B cell (primary cell): ENCODE measurements around the gene ELFN2. TPM values are rescaled to one million over a fixed set of nuclear protein-coding genes. Genes with fewer than 3 reads are reported as not detected.

ENCODE experiments used
- ATAC-seq: fragments of 200-7000 bp; cut with Tn5 transposase; one replicate; pipeline ENCODE4 v1.10.0; 2021; ENCODE audit warnings: low read depth, mild to moderate bottlenecking, moderate number of reproducible peaks, moderate library complexity
- CTCF ChIA-PET: fragments of 350-600 bp; sonication (Branson Sonifier 250); formaldehyde crosslinking; loops from one replicate; lab custom pipeline; 2021; ENCODE audit warnings: antibody characterized with exemption, inconsistent platforms; lab: Charles Lee
- POLR2A ChIA-PET: fragments of 350-600 bp; sonication (Branson Sonifier 250); formaldehyde crosslinking; loops from one replicate; lab custom pipeline; 2021; ENCODE audit warnings: antibody characterized with exemption; lab: Charles Lee
- DNase-seq: peaks from one replicate; pipeline ENCODE4 v3.0.0; 2013
- H2AFZ ChIP-seq: 2 replicates; pipeline ENCODE4 v1.6.1; 2012; ENCODE audit warnings: mild to moderate bottlenecking, low read depth, low read length; ENCODE audit not compliant: insufficient read depth, poor library complexity, severe bottlenecking
- H3K27ac ChIP-seq, 2 donors: 1 replicate in 1 of 2; 2 replicates in 1 of 2; pipeline ENCODE4 v1.5.1; 2012 to 2013; ENCODE audit warnings: low read length in 2 of 2, mild to moderate bottlenecking in 2 of 2, moderate library complexity in 1 of 2
- H3K27me3 ChIP-seq, 4 experiments: fragments of 200-600 bp in 1 of 4; sonication (generic) in 1 of 4; replicated peaks in 1 of 4; 1 replicate in 2 of 4; 2 replicates in 2 of 4; pipeline versions ENCODE4 v1.6.1 to v1.7.0; 2013 to 2016; ENCODE audit warnings: low read length in 3 of 4, mild to moderate bottlenecking in 2 of 4, mixed read lengths in 1 of 4, moderate library complexity in 1 of 4; ENCODE audit not compliant: insufficient read depth in 4 of 4, control insufficient read depth in 3 of 4; ENCODE audit errors: control extremely low read depth in 1 of 4
- H3K36me3 ChIP-seq, 2 experiments: replicated peaks in 1 of 2; 1 replicate in 1 of 2; 2 replicates in 1 of 2; pipeline versions ENCODE4 v1.6.1 to v1.7.1; 2013; ENCODE audit warnings: low read length in 1 of 2; ENCODE audit not compliant: insufficient read depth in 2 of 2, control insufficient read depth in 1 of 2; ENCODE audit errors: control extremely low read depth in 1 of 2, extremely low read depth in 1 of 2
- H3K4me1 ChIP-seq, 2 donors: fragments of 200-600 bp in 1 of 2; sonication (generic) in 1 of 2; 1 replicate in 1 of 2; 2 replicates in 1 of 2; pipeline versions ENCODE4 v1.5.1 to v1.6.1; 2013 to 2017; ENCODE audit warnings: low read length in 2 of 2; ENCODE audit not compliant: control insufficient read depth in 2 of 2, insufficient read depth in 2 of 2
- H3K4me2 ChIP-seq: replicated peaks from 2 replicates; pipeline ENCODE3; 2012; ENCODE audit warnings: mild to moderate bottlenecking, low read depth, low read length; ENCODE audit not compliant: poor library complexity, severe bottlenecking
- H3K4me3 ChIP-seq, 5 experiments: fragments of 200-600 bp in 1 of 5; sonication (generic) in 1 of 5; 1 replicate in 3 of 5; 2 replicates in 2 of 5; pipeline versions ENCODE4 v1.5.1 to v1.7.0; 2011 to 2016; ENCODE audit warnings: low read length in 4 of 5, mild to moderate bottlenecking in 4 of 5, low read depth in 2 of 5, control low read depth in 1 of 5, moderate library complexity in 1 of 5; ENCODE audit not compliant: insufficient read depth in 1 of 5; ENCODE audit errors: control extremely low read depth in 1 of 5, extremely low read depth in 1 of 5
- H3K79me2 ChIP-seq: fragments of 200-600 bp; sonication (generic); one replicate; pipeline ENCODE4 v1.6.0; 2016; ENCODE audit warnings: low read length; ENCODE audit not compliant: control insufficient read depth, insufficient read depth
- H3K9ac ChIP-seq: fragments of 200-600 bp; sonication (generic); 2 replicates; pipeline ENCODE4 v1.6.1; 2017; ENCODE audit warnings: mild to moderate bottlenecking, low read length, moderate library complexity
- H3K9me3 ChIP-seq, 3 donors: one replicate each; pipeline versions ENCODE4 v1.6.1 to v1.7.1; 2013; ENCODE audit warnings: low read length in 2 of 3; ENCODE audit not compliant: control insufficient read depth in 2 of 3, insufficient read depth in 1 of 3; ENCODE audit errors: control extremely low read depth in 1 of 3
- H4K20me1 ChIP-seq: 2 replicates; pipeline ENCODE4 v1.6.0; 2012; ENCODE audit warnings: mild to moderate bottlenecking, low read length; ENCODE audit not compliant: insufficient read depth, control insufficient read depth, poor library complexity, severe bottlenecking
- H3K27ac Mint-ChIP-seq: one replicate; pipeline ENCODE4 v1.8.0; 2021; ENCODE audit warnings: mixed read lengths
- H3K27me3 Mint-ChIP-seq: one replicate; pipeline ENCODE4 v1.8.0; 2021; ENCODE audit warnings: mixed read lengths
- H3K4me1 Mint-ChIP-seq: one replicate; pipeline ENCODE4 v1.8.0; 2021; ENCODE audit warnings: mixed read lengths
- H3K4me3 Mint-ChIP-seq: one replicate; pipeline ENCODE4 v1.8.0; 2021; ENCODE audit warnings: mixed read lengths
- H3K9me3 Mint-ChIP-seq: one replicate; pipeline ENCODE4 v1.8.0; 2022; ENCODE audit warnings: mixed read lengths; ENCODE audit not compliant: insufficient read depth
- EZH2 ChIP-seq: IDR thresholded peaks from 2 replicates; pipeline ENCODE4 v1.6.1; 2012; ENCODE audit warnings: borderline replicate concordance, low read depth, mild to moderate bottlenecking, moderate library complexity, low read length; ENCODE audit not compliant: insufficient read depth, poor library complexity, severe bottlenecking
- WGBS: methylation state at CpG from one replicate; pipeline ENCODE4 v1.1.5; 2013; ENCODE audit warnings: missing lambda C conversion rate; ENCODE audit not compliant: insufficient coverage; 5-methylcytosine and 5-hydroxymethylcytosine counted together
- intact Hi-C: fragments of 100-400 bp; cut with micrococcal nuclease; formaldehyde crosslinking; loops from one replicate; pipeline ENCODE4 v1.10.0; 2022
- polyA plus RNA-seq: library from polyadenylated mRNA; depleted of rRNA; stranded (reverse); fragments of >200 nt; gene quantifications from 2 replicates; pipeline ENCODE4 v1.2.3, GENCODE V29; 2012
- total RNA-seq, 2 donors: library from RNA; stranded (reverse); fragments of 120-200 nt in 1 of 2; gene quantifications; 1 replicate in 1 of 2; 2 replicates in 1 of 2; pipeline versions ENCODE4 v1.2.3 to v1.2.4, GENCODE V29; 2013 to 2022
- TF ChIP-seq, protein P1 (sequence below): fragments of 200-600 bp; IDR thresholded peaks from one replicate; pipeline ENCODE4 v1.8.0; 2022; ENCODE audit warnings: antibody characterized with exemption, mild to moderate bottlenecking

The ELFN2 gene
- total and polyA plus RNA-seq, 2 donors (not counting 1 experiment from before 2014, with no cell fraction given): 0.07 to 0.12 TPM

DNA sequence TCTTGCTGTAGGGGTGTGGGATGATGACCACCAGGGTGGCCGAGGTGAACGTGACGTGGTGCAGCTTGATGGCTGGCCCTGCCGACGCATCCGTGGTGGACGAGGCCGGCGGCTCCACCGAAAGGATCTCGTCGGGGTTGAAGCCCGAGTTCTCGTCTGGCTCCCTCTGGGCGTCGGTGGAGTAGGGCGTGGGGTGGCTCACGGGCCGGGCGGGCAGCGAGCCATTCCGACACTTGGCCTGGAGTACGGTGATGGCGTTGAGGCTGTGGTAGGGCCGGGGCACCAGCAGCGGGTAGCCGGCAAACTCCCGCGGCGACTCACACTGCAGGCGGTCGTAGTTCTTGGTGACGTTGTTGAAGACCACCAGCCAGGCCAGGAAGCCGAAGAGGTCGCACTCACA is 52.7 kb downstream of the ELFN2 start:
- Mint-ChIP-seq H3K9me3 (no peaks in the 10 kb centered on the region), H3K27ac (no peak overlapping the region), H3K27me3 (peaks cover 34% of the 10 kb centered on the region), H3K4me3 (no peak overlapping the region), H3K4me1 (peaks cover 44% of the 10 kb centered on the region)
- intact Hi-C loops: no loop called here
- Histone ChIP-seq H2AFZ (no peak overlapping the region), H3K4me2 (no peak overlapping the region), H3K27ac (no peak overlapping the region), H3K4me3 (no peak overlapping the region), H3K9me3 (no peaks in the 10 kb centered on the region), H3K27me3 (peaks cover 0 to 34% (median 5%) of the 10 kb centered on the region in 4 experiments), H3K4me1 (peaks cover 29 to 37% of the 10 kb centered on the region in 2 donors), H4K20me1 (no peaks in the 10 kb centered on the region), H3K9ac (no peak overlapping the region), H3K36me3 (no peaks in the 10 kb centered on the region), H3K79me2 (no peaks in the 10 kb centered on the region)
- ATAC-seq (no peak), DNase-seq (no peak)
- no peak for TF ChIP-seq EZH2
- TF ChIP-seq, protein P1, sequence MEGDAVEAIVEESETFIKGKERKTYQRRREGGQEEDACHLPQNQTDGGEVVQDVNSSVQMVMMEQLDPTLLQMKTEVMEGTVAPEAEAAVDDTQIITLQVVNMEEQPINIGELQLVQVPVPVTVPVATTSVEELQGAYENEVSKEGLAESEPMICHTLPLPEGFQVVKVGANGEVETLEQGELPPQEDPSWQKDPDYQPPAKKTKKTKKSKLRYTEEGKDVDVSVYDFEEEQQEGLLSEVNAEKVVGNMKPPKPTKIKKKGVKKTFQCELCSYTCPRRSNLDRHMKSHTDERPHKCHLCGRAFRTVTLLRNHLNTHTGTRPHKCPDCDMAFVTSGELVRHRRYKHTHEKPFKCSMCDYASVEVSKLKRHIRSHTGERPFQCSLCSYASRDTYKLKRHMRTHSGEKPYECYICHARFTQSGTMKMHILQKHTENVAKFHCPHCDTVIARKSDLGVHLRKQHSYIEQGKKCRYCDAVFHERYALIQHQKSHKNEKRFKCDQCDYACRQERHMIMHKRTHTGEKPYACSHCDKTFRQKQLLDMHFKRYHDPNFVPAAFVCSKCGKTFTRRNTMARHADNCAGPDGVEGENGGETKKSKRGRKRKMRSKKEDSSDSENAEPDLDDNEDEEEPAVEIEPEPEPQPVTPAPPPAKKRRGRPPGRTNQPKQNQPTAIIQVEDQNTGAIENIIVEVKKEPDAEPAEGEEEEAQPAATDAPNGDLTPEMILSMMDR: no peak
- ChIA-PET POLR2A (no interaction called here), CTCF (interaction anchor here (1.0 kb wide), 1 partner anchor 9 kb away, joined by 3 read pairs; no protein-coding TSS in a partner anchor)
- WGBS: 97% methylated on average over 35 of the region's 35 CpGs

DNA sequence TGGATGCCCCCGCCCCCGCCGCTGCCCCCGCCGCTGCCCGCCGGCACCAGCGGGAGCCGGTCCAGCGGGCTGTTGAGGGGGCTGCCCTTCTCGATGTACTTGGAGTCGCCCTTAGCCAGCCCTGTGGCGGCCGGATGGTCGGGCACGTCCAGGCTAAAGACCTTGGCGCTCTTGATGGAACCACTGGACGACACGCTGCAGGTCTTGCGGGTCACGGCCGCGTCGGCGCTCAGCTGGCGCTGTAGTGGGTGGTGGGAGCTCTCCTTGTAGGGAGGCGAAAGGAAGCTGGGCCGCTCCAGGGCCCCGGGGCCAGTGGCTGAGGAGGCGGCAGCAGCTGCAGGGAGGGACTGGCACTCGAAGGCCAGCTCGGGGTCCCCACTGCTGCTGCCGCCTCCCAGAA is 53.8 kb downstream of the ELFN2 start:
- H3K27me3 ChIP-seq: peaks cover 0 to 30% (median 5%) of the 10 kb centered on the region in 4 experiments
- Mint-ChIP-seq H3K27ac (no peak overlapping the region), H3K9me3 (no peaks in the 10 kb centered on the region), H3K4me3 (no peak overlapping the region), H3K4me1 (peaks cover 51% of the 10 kb centered on the region), H3K27me3 (peaks cover 27% of the 10 kb centered on the region)
- no peak overlapping the region for H3K27ac ChIP-seq
- CTCF ChIA-PET: no interaction called here
- intact Hi-C loops: no loop called here
- 98% methylated on average over 33 of the region's 33 CpGs for WGBS
- no peaks in the 10 kb centered on the region for H4K20me1 ChIP-seq
- ATAC-seq (no peak), DNase-seq (no peak)
- H3K79me2 ChIP-seq: no peaks in the 10 kb centered on the region
- no peak overlapping the region for H2AFZ ChIP-seq
- no peak overlapping the region for H3K4me3 ChIP-seq
- no peak overlapping the region for H3K9ac ChIP-seq
- POLR2A ChIA-PET: no interaction called here
- H3K9me3 ChIP-seq: no peaks in the 10 kb centered on the region
- H3K36me3 ChIP-seq: no peaks in the 10 kb centered on the region
- H3K4me1 ChIP-seq: peaks cover 30 to 46% of the 10 kb centered on the region in 2 donors
- H3K4me2 ChIP-seq: no peak overlapping the region
- no peak for TF ChIP-seq EZH2
- TF ChIP-seq, protein P1: no peak
